Stimulated activated CD4-positive, alpha-beta T cell treated with anti-CD3 and anti-CD28 coated beads, Interleukin-1b, Interleukin-23, amount 100 ng/mL, for 4 hours (primary cell): ENCODE results near the gene TAGLN3.

Experiments
- DNase-seq, 2 donors: peaks; one replicate each; pipeline ENCODE4 v3.0.0-alpha.2; 2020; ENCODE audit warnings: low read depth in 2 of 2

TAGLN3 gene

DNA sequence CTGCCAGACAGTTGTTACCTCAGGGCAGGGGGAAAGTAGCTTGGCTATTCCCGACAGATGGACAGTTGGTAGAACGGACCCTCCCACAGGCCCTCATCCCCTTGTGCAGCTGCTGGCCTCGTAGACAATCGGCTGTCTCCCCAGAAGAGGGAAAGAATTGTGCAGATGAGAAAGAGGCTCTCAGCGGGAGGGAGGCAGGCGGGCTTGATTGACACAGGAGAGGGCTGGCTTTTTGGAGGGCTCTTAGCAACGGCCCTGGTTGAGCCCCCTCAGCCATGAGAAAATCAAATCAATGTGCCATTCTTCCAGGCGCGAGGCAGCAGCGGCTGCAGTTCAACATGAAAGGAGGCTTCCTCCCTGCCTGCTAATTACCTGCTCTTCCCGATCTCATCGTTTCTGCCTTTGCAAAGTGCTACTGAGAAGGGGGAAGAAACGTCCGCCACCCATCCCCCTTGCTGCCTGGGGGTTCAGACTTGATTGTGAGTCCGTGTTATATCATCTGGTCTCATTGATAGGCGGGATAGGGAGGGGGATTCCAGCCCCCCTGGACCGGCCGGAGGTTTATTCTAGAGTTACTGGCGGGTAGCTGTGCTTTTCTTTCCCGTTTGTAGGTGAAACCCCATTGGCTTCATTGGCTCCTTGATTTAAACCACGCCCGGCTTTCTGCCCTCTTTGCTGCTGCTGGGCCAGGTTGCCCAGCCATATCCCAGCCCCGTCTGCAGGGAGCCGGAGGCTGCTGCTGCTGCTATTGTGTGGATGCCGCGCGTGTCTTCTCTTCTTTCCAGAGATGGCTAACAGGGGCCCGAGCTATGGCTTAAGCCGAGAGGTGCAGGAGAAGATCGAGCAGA, at the start of gene TAGLN3:
TSS of gene TAGLN3 (plus strand) at position 287 of the 848 bp plus-strand sequence. CDS start at position 788, 501 bp downstream.
- no peak for DNase-seq

DNA sequence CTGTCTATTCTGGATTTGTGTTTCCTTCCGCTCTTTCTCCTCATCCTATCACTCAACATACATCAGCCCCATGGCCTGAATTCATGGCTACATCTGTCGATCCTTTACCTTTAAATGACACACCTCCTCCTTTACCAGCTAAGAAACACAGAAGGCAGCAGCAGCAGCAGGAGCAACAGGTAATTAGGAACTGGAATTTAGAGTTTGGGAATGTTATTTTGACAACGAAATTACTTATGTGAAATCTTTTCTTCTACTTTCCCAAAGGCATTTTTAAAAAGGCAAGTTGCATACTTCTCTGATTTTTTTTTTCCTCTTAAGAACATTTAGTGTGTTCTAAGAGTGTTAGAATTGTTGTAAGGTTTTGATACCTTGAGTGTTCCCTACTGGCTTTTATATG, 49.0 kb upstream of the TAGLN3 start:
- DNase-seq = no peak

DNA sequence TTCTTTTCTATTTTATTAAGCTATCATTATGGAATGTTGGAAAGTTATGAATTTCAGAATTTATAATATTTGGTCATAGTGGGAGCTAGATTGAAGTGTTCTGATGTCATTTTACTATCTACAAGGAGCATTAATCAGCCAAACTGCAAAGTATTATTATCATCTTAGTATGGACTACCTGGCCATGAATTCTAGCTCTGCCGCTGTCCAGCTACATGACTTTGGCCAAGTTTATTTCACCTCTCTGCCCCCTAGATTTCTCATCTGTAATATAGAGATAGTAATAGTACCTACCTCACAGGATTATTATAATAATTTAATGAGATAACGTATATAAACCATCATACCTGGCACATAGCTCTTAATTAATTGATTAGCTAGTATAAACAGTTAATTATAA, 47.7 kb upstream of the TAGLN3 start:
- no peak for DNase-seq

DNA sequence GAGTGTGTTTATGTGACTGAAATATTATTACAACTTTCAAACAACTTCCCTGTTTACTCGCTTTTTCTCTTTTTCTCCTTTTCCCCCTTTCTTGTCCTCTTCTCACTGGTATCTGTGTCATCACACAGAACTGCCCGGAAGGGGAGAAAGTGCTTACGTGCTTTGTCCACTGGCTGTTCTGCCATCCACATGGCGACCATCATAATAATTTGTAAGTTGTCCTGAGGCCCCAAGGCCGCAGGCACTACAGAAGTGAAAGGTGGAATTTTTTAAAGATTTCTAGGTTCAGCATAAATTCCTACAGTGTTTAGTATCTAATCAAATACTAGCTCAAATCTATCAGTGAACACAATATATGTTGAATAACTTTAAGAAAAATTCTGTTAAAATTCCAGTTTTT, 46.6 kb upstream of the TAGLN3 start:
- no peak for DNase-seq

DNA sequence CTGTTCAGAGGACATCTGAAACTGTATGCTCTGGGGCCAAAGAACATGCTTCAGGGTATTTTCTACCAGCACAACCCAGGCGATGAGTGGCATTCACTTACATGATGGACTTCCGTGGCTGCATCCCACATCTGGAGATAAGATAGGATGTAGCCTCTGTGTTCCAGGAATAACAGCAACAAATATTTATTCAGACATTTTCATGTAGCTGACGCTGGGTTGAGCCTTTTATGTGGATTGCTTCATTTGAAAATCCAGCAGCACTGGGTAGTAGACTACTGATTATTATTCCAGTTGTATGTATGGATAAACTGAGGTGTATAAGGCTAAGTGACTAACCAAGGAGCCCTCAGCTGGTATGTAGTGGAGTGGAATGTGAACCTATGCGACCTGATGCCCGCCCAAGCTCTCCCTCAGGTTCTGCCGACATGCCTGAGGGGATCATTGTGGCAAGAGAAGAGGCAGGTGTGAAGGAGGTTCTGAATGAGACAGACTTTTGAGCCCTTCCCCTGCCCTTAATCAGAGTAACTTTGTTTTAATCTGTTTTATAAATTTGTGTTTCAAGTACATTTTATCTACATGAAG, 45.8 kb upstream of the TAGLN3 start:
- no peak for DNase-seq

DNA sequence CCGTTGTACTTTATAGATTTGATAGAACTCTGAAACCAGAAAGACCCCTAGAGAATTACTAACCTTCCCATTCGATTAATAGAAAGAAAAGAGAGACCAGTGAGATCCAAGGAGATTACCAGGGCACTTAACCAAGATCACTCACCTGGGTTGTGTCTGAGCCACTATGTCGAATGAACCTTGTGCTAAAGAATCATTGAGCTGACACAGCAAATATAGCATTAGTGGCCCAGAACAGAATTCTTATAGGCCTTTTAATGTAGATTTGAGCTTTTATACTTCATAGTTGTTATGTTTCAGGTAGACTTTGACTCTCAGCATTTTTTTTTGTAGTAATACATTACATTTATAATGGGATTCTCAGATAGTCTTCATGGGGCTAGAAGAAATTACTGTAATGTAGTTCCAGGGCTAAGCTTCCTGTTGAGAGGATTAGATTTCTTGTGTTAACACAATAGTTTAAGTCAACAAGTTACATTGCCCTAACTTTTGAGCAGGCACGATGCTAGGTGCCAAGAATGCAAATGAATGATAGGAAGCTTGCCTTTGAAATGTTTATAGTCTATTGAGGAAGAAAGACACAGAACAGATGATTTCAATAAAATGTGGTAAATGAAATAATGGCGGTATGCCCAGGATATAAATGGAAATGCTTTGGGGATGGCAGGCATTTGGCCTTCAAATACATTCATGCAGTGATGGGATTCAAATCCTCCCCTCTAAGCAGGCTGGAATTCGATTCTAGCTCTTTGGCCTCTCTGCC, 44.3 kb upstream of the TAGLN3 start:
- DNase-seq = no peak

DNA sequence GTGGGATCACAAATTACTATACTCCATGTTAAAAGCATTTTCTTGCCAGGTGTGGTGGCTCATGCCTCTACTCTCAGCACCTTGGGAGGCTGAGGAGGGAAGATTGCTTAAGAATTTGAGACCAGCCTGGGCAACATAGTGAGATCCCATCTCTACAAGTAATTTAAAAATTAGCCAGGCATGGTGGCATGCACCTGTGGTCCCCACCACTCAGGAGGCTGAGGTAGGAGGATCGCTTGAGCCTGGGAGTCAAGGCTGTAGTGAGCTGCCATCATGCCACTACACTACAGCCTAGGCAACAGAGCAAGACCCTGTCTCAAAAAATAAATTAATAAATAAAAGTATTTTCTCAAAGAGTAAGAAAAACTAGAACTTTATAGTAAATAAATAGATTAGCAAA, 42.8 kb upstream of the TAGLN3 start:
- no peak for DNase-seq

DNA sequence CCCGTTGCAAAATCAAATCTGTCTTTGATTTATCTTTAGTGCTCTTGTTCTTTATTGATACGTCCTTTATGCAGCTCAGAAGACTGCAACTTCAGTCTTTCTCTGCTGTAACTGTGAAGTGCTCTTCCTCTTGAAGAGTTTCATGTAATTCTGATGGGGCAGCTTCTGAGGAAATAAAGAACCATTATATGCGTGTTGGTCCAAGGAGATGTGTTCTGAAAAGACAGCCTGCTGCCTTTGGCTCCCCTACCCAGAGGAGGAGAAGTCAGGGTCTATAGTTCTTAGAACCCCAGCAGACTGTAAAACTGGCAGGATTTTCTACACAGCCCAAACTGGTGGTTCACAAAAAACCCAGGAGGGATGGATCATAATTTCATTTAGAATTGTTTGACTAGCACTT, 42.3 kb upstream of the TAGLN3 start:
- DNase-seq = no peak

DNA sequence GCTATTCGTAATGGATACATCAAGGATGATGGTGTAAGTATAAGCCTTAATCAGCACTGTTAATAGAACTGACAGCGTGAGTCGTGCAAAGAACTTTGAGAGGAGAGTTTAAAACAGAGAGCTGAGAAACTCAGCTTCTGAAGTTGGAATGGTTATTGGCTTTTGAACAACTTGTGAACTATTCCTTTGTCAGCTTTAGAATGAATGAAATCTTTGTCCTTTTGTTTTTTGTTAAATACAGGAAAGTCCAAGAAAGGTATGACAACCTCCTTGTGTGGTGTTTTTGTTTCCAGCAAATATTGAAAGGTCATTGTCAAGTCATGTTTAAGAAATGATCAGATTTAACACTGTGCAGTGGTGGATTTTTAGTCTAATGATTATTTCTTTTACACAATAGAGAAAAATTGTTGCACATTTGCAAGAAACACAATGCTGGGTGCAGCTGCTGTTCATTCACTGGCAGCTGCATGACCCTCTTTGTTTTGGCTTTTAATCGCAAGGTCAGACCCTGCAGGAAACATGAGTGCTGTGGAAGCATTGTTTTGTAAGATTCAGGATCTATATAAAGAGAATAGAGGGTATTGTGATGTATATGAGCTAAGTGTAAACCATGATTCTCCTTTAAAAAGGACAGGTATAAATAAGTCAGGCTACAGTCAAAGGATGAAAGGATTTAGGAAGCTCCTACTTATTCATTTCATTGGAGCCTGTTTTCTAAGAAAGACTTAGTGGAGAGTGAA, 41.6 kb upstream of the TAGLN3 start:
- DNase-seq = no peak

DNA sequence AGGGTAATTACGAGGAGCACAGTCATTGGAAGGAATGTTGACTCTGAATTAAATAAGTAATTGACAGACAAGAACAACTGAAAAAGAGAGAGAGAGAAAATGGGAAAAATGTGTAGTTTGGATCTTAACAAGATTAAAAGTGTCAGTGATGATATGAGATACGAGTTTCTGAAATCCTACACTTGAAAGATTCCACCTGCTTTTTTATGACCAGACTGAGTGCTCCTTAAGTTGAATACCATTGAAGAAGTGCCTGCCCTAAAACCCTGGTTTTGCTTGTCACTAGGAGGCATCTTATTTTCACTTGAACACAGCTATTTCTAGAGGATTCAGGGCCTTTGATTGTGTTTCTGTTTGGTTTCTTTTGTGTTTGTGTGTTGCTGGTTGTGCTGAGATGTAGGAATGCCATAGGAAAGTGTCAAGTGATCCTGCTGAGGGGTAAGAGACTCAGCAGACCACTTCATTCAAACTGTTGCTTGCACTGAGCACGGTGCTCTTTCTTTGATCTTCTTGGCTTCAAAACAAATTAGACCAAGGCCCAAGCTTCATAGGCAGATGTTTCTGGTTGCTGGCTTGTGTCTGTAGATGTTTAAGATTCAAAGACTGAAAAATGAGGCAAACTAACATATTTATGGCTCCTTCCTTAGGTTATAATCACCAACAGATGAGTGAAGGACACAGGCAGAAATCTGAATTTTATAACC, 37.1 kb upstream of the TAGLN3 start:
- DNase-seq = no peak

DNA sequence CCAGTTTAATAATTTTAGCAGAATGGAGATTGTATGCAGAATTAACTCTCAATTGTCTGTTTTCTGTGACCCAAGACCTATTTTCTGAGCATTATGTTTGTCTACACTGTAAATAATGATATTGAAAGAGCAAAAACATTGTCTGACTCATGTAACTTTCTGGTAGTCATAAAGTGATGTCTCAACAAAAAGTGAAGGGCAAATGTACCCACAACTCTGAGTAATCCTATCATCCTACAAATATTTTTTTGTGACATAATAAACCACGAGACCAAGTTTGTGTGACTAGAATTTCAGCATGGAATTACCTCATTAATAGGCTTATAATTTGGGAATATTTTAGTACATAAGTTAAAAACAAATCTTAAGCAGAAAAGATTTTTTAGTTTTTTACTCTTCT, 35.3 kb upstream of the TAGLN3 start:
- no peak for DNase-seq

DNA sequence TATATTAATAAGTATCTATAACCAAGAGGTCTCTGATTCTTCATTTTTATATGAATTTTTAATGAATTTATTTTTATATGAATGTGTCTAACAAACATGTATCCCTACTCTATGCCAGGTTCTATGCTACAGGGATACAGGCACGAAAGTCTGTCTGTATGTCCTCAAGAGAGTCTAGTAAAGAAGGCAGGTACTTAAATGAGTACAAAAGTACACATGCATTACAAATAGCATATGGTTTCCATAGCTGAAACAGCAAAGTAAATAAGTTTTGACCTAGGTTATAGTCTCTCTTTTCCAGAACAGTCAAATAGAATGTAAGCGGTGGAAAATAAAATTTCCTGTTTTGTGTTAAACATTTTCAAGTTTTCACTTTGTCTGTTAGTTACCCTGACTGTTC, 33.2 kb upstream of the TAGLN3 start:
- DNase-seq = no peak

DNA sequence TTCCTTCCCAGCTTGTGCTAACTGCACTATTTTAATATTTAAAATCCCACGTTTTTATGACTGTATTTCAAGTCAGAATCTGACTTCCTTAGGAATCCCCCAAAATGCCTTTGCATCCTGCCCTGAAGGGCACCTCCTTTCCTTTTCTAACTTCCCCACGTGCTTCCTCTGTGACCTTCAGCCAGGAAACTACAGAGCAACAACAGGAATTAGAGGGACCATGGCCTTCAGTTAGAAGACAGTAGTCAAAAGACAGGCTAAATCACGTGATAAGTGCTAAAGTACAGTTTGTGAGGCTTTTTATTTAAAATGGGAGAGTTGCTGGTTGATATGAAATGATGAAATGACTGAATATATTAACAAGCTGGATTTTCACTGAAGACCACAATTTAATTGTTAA, 31.7 kb upstream of the TAGLN3 start:
- no peak for DNase-seq

DNA sequence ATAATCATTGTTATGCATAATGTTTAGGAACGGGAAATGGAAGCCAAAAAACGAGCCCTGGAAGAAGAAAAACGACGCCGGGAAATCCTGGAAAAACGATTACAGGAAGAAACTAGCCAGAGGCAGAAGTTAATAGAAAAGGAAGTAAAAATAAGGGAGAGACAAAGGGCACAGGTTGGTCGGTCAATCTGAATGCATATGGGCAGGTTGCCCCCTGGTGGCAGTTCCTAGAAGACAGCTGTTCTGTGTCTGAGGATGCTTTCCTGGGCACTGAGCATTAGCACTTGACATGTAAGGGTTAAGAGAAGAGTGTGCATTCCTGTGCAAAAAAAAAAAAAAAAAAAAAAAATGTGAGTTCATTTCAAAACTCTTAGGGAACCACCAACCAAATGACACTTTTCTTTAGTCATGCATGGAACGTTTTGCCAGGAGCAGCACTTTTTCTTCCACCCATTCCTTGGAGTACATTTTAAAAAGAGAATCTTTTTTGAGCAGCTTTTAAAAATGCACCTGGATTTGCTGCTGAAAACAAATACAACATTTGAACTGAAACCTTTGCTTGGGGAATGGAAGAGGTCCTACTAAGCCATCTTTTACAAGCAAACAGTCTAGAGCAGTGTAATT, 31.0 kb upstream of the TAGLN3 start:
- peak; percentile 70 to 79 for DNase-seq

DNA sequence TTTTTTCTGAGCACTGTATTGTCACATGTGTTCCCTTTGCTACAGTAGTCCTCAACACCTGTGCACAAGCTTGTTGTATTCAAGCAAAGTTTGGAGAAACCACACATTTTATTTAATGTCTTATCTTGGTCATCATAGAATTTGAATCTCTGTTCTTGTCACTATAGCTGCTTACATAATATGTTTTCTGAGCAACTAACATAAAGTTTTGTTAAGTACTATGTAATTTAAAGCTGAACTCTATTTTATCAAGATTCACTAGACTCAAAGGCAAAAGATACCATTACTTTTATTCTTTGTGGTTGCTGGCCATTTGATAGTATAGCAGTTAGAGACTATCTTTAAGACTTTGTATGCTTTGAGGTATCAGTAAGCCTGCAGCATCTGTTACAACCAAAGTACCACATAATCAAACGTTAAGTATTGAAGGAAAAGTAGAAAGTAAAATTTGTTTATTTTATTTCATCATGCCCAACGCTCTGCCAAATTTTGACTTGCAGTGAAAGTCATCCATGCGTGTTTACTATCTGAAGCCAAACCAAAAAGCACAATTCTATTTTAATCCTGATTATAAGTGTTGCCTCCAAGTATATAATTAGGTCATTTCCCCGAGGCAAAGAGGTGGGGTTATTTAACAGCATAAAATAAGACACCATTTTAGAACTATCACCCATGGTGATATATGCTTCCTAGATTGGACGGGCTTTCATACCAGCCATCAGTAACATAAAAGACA, 30.2 kb upstream of the TAGLN3 start:
- no peak for DNase-seq

DNA sequence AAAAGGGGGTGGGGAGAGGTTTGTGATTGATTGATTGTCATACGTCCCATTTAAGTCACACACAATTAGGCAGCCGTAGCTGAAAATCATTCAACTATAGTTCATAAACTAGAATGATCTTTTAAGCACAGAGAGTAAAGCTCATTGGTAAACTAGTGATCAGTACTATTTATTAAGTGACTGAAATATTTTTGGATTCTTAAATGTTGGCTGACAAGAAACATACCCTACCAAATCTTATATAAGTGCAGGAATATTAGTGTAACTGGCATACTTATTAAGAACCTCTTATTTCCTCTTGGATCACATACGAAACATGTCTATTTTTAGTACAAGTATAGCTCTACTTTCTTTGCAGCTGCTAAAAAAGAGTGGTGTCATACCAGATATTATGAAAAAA, 28.3 kb upstream of the TAGLN3 start:
- no peak for DNase-seq

DNA sequence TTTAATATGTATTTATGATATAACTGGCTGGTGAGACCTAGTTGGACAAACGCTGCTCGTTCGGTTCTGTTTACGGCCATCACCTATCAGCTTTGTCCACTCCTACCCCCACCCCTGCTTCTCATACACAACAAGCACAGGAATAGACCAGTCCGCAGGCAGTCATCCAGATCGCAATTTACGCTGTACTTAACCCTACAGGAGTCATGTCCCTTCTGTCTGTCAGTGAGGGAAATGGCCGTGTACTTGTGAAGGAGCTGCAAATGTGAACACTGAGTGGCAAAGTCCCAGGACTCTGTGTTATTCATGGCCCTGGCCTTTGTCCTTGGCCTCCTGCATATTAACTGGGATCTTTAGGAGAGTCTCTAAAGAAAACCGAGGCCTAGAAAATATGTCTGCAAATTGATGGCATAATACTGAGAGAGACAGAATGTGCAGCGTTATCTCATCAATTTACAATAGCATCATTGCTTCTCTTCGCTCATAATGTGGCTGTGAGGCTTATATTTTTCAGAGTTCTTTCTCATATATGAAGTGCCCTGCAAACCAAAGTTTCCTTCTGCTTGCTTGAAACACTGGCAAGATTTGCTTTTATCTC, 27.1 kb upstream of the TAGLN3 start:
- no peak for DNase-seq

DNA sequence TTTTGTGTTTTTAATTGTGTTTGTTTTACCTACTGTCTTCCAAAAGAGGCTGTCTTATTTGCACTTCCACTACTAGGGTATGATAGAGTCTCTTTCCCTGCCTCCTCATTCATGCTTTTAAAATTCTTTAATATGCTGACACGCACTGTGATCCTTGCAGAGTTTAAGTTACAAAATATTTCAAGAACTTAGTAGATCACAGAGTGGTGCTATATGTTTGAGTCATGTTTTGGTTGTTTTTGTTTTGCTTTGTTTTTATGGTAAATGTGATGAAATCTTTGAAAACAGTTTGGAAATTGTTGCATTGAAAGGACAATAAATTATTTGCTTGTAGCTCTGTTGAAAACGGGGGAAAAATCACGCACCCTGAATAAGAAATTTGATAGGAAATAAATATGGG, 25.8 kb upstream of the TAGLN3 start:
- no peak for DNase-seq

DNA sequence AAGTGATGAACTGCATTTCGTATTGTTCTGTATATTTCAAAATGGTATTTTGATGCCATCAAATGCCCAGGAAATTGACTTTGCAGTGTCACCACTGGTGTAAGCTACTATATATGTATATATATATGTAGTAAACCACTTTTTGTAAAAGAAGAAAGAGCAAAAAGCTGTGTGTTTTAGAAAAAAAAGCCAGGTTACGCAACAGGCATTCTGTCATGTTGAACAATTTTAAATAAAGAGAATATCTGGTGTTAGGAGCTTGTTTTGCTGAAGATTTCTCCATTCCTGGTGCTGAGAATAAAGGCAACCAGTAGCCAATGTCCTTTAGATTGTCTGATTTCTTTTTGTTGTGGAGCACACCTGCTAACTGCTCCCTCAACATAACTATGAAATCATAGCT, 23.6 kb upstream of the TAGLN3 start:
- no peak for DNase-seq

DNA sequence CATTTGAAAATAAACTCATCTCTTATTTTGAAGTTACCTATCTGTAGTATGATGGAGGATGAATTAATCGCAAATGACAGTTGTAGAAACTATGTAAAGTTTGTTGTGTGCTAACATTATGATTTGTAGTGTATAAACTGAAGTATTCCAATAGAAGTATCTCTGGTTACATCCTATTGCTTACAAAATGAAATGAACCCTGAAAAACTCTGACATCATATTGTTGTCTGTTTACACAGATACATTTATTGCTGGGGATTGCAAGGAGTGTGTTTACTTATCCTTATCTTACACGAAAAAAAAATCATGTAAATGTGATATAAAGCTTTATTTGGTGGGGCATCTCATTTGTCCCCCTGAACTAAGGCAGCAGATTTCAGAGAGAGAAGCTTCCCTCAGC, 22.5 kb upstream of the TAGLN3 start:
- no peak for DNase-seq
